K562 (cell line): ENCODE results near the gene CDKN1C. TPM values are rescaled to one million over a fixed set of nuclear protein-coding genes. Genes with fewer than 3 reads are reported as not detected.

Source experiments
- ATAC-seq: fragments of 200-7000 bp; cut with Tn5 transposase; 3 replicates; pipeline ENCODE4 v1.9.1; 2020; ENCODE audit warnings: moderate library complexity
- BruUV-seq: library from RNA; stranded (reverse); fragments of 400-500 nt; replicated peaks from 2 replicates; lab custom pipeline; 2021; lab: Mats Ljungman, UMichigan
- CTCF ChIA-PET: fragments of 300-600 bp; formaldehyde crosslinking; extraction: SDS; loops from one replicate; lab custom pipeline; 2021; ENCODE audit warnings: low intra/inter-chr PET ratio; lab: Yijun Ruan, JAX
- POLR2A ChIA-PET: fragments of 300-600, 350-650 bp; sonication (Branson Sonifier 250); formaldehyde crosslinking; extraction: SDS; loops from one replicate; lab custom pipeline; 2021; ENCODE audit warnings: antibody characterized with exemption, inconsistent platforms; lab: Yijun Ruan, JAX
- DNase-seq, 4 experiments: peaks; one replicate each; pipeline versions ENCODE4 v3.0.0 to v3.0.0-alpha.2; 2011 to 2018; ENCODE audit warnings: low spot score in 3 of 4, mixed read lengths in 3 of 4; ENCODE audit errors: extremely low read depth in 1 of 4
- FAIRE-seq: peaks from 2 replicates; lab custom pipeline; 2011; peaks lifted over from hg19 to GRCh38; lab: Jason Lieb, UNC
- H2AFZ ChIP-seq: 2 replicates; pipeline ENCODE4 v1.6.0; 2011; ENCODE audit warnings: low read depth, low read length, control low read depth, inconsistent platforms
- H3K27ac ChIP-seq: fragments of 200-600 bp; 3 replicates; pipeline ENCODE4 v1.8.0; 2011; ENCODE audit warnings: low read depth, mild to moderate bottlenecking, control low read depth, inconsistent platforms, low read length, moderate library complexity, mixed read lengths; ENCODE audit errors: extremely low read depth
- H3K27me3 ChIP-seq, 2 experiments: fragments of 300-600 bp in 1 of 2; 2 replicates in 1 of 2; 3 replicates in 1 of 2; pipeline versions ENCODE4 v1.6.0 to v1.8.0; 2011; ENCODE audit warnings: inconsistent platforms in 2 of 2, low read length in 2 of 2, mild to moderate bottlenecking in 1 of 2, mixed read lengths in 1 of 2, moderate library complexity in 1 of 2; ENCODE audit not compliant: control insufficient read depth in 2 of 2, insufficient read depth in 2 of 2
- H3K36me3 ChIP-seq: fragments of 300-600 bp; 3 replicates; pipeline ENCODE4 v1.8.0; 2011; ENCODE audit warnings: mild to moderate bottlenecking, low read length, inconsistent platforms; ENCODE audit not compliant: control insufficient read depth, insufficient read depth
- H3K4me1 ChIP-seq, 2 experiments: fragments of 200-600 bp in 1 of 2; replicated peaks in 1 of 2; 2 replicates in 1 of 2; 3 replicates in 1 of 2; pipeline versions ENCODE4 v1.5.1 to v1.8.0; 2011; ENCODE audit warnings: inconsistent platforms in 2 of 2, low read length in 2 of 2, mild to moderate bottlenecking in 1 of 2, mixed read lengths in 1 of 2, moderate library complexity in 1 of 2; ENCODE audit not compliant: control insufficient read depth in 2 of 2, insufficient read depth in 2 of 2
- H3K4me2 ChIP-seq: 2 replicates; pipeline ENCODE4 v1.6.1; 2011; ENCODE audit warnings: low read length, control low read depth, inconsistent platforms, mixed read lengths; ENCODE audit not compliant: insufficient read depth
- H3K4me3 ChIP-seq: fragments of 200-600 bp; sonication (generic), shearing (Covaris generic); 2 replicates; pipeline ENCODE4 v1.5.1; 2016; ENCODE audit warnings: control low read depth, inconsistent platforms
- H3K79me2 ChIP-seq: fragments of 200-600 bp; 3 replicates; pipeline ENCODE4 v1.8.0; 2011; ENCODE audit warnings: low read length, inconsistent platforms; ENCODE audit not compliant: control insufficient read depth, insufficient read depth
- H3K9ac ChIP-seq, 2 experiments: 2 replicates each; pipeline versions ENCODE4 v1.6.0 to v1.6.1; 2011; ENCODE audit warnings: low read depth in 2 of 2, low read length in 2 of 2, control low read depth in 1 of 2, inconsistent platforms in 1 of 2, mild to moderate bottlenecking in 1 of 2, mixed read lengths in 1 of 2; ENCODE audit not compliant: insufficient read depth in 1 of 2
- H3K9me1 ChIP-seq: one replicate; pipeline ENCODE4 v1.6.0; 2011; ENCODE audit warnings: inconsistent platforms, mild to moderate bottlenecking, low read length, moderate library complexity; ENCODE audit not compliant: control insufficient read depth, insufficient read depth
- H3K9me3 ChIP-seq: replicated peaks from 2 replicates; pipeline ENCODE4 v1.5.1; 2011; ENCODE audit warnings: low read depth, low read length, inconsistent platforms; ENCODE audit not compliant: control insufficient read depth, insufficient read depth
- H4K20me1 ChIP-seq: replicated peaks from 2 replicates; pipeline ENCODE4 v1.6.1; 2011; ENCODE audit warnings: low read length, inconsistent platforms, mixed read lengths; ENCODE audit not compliant: control insufficient read depth, insufficient read depth
- ATF1 ChIP-seq, 2 experiments: fragments of 450-650 bp in 1 of 2; IDR thresholded peaks; 2 replicates each; pipeline ENCODE4 v1.6.1; 2016; ENCODE audit warnings: missing compliant biosample characterization in 1 of 2, missing genetic modification characterization in 1 of 2
- FIP1L1 ChIP-seq: fragments of 200-400 bp; formaldehyde crosslinking; IDR thresholded peaks from 2 replicates; pipeline ENCODE4 v1.6.1; 2018; ENCODE audit warnings: mild to moderate bottlenecking, low read depth, low read length; ENCODE audit not compliant: poor library complexity, severe bottlenecking
- L3MBTL2 ChIP-seq: fragments of 450-650 bp; IDR thresholded peaks from 2 replicates; pipeline ENCODE4 v1.6.1; 2016; ENCODE audit warnings: mild to moderate bottlenecking, moderate library complexity
- NFXL1 ChIP-seq: fragments of 450-650 bp; formaldehyde crosslinking; IDR thresholded peaks from 2 replicates; pipeline ENCODE4 v1.4.0; 2021; ENCODE audit warnings: mild to moderate bottlenecking
- WGBS: fragments of 100-300 bp; shearing (Covaris generic); methylation state at CpG from one replicate; pipeline ENCODE4 v1.1.6; 2016; ENCODE audit warnings: low coverage, mixed read lengths; ENCODE audit not compliant: insufficient coverage; ENCODE audit errors: missing lambda C conversion rate; 5-methylcytosine and 5-hydroxymethylcytosine counted together
- in situ Hi-C: fragments of 300-500 bp; cut with MboI; formaldehyde crosslinking; loops from 4 replicates; pipeline ENCODE4 v1.15.0; 2018; ENCODE audit warnings: inconsistent platforms, mixed read lengths
- intact Hi-C: fragments of 100-400 bp; cut with micrococcal nuclease; formaldehyde crosslinking; loops from 2 replicates; pipeline ENCODE4 v1.14.2; 2022
- polyA plus RNA-seq, 8 experiments: library from polyadenylated mRNA; depleted of rRNA in 4 of 8; stranded (reverse) in 5 of 8; unstranded in 3 of 8; fragments of >200 nt; fragmentation: Nextera tagmentation in 2 of 8; fragmentation: Illumina TruSeq in 1 of 8; extraction: Ambion mirVana in 2 of 8; extraction: Trizol in 1 of 8; gene quantifications; 2 replicates each; pipeline versions ENCODE4 v1.2.1 to v1.2.3, GENCODE V29; 2011 to 2014; ENCODE audit warnings: inconsistent platforms in 1 of 8, missing spikeins in 1 of 8
- total RNA-seq, 7 experiments: library from RNA; depleted of rRNA in 6 of 7; stranded (reverse); fragments of >200 nt in 6 of 7; fragmentation: Illumina TruSeq in 2 of 7; extraction: Trizol in 2 of 7; gene quantifications; 2 replicates each; pipeline versions ENCODE4 v1.2.1 to v1.2.3, GENCODE V29; 2011 to 2021; ENCODE audit warnings: low replicate concordance in 1 of 7
- TF ChIP-seq, protein P1 (sequence below): sonication (generic); formaldehyde crosslinking; IDR thresholded peaks from 2 replicates; pipeline ENCODE4 v1.9.0; 2022; ENCODE audit warnings: mild to moderate bottlenecking, missing genetic modification reagents
- TF ChIP-seq, protein P2 (sequence below): fragments of 450-650 bp; IDR thresholded peaks from 2 replicates; pipeline ENCODE4 v1.6.1; 2016; ENCODE audit warnings: mild to moderate bottlenecking, moderate library complexity
- TF ChIP-seq, protein P3 (sequence below): fragments of 250-450 bp; sonication (Bioruptor Pico); IDR thresholded peaks from 2 replicates; pipeline ENCODE4 v1.5.0; 2020; ENCODE audit warnings: mild to moderate bottlenecking

CDKN1C gene
- total and polyA plus RNA-seq, 9 of the 15 experiments (the other 6 are each of a cell fraction or from before 2014, with no cell fraction given) = 2.8 to 21.1 (median 9.3) TPM

DNA sequence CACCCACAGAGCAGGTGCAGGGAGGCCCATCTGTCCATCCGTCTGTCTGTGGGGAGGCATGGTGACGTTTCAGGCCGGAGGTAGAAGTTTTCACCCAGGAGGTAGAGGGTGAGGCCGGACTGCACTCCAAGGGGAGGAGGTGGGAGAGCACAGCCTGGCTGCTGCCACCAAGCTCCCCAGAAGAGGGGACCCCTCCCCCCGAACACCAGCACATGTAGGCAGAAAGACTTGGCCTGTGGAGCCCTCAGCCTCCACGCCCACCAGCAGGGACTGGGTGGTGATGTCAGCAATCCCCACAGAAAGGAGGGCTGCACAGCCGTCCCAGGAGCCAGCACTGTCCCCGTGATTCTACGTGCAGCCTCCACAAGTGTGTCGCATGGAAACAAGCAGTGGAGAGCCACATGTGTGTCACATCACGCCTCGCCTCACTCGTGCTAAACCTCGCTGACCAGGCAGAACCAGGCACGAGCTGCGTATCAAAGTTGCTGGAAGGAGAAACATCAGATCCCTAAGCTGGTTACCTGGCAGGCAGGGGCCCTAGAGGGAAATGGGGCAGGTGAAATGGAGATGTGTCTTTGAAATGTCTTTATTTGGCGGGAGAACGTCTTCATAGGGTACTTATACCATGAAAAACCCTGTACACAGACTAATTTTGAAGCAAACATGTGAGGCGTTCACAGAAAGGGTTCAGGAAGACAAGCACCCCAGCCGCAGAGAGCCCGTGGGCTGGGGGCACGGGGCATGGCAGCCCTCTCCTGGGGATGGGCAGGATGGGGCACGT lies 49.1 kb downstream of the CDKN1C start:
- WGBS = 29% methylated on average over 21 of the region's 23 CpGs
- Histone ChIP-seq H3K9me3 (no peaks in the 10 kb centered on the region), H3K36me3 (no peaks in the 10 kb centered on the region), H3K79me2 (no peaks in the 10 kb centered on the region), H3K4me3 (no peak overlapping the region), H3K9ac (peak overlapping the region in 1 of 2 experiments; percentile 88; a peak in 2 of 4 replicates), H3K27me3 (peaks cover 0 to 13% of the 10 kb centered on the region in 2 experiments; a peak in 2 of 5 replicates), H3K4me1 (peaks cover 10 to 84% of the 10 kb centered on the region in 2 experiments), H3K9me1 (no peaks in the 10 kb centered on the region), H3K4me2 (peak overlapping the region; percentile 10; the same call in 1 of the 2 replicates), H3K27ac (no peak overlapping the region), H2AFZ (peak overlapping the region; percentile 77), H4K20me1 (no peaks in the 10 kb centered on the region)
- in situ Hi-C loops = no loop called here
- FAIRE-seq = no peak
- ChIA-PET CTCF (no interaction called here), POLR2A (interaction anchor here (1.0 to 1.1 kb wide), 3 partner anchors 25 to 137 kb away, joined by 3 to 4 read pairs (median 3); partner anchors contain the start of genes CDKN1C and KCNQ1OT1)
- intact Hi-C loops = no loop called here
- ATAC-seq = peak; percentile 7; the same call in 2 of the 3 replicates
- BruUV-seq = no TSS peak
- peak in 2 of 4 experiments; percentile 32 to 33 for DNase-seq
- peak; percentile 86 for TF ChIP-seq L3MBTL2
- TF ChIP-seq NFXL1 (CRISPR knock-in tag) = no peak
- TF ChIP-seq, protein P1, sequence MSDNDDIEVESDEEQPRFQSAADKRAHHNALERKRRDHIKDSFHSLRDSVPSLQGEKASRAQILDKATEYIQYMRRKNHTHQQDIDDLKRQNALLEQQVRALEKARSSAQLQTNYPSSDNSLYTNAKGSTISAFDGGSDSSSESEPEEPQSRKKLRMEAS (CRISPR knock-in tag) = peak; percentile 55; the same call in 1 of the 2 replicates
- TF ChIP-seq, protein P2, sequence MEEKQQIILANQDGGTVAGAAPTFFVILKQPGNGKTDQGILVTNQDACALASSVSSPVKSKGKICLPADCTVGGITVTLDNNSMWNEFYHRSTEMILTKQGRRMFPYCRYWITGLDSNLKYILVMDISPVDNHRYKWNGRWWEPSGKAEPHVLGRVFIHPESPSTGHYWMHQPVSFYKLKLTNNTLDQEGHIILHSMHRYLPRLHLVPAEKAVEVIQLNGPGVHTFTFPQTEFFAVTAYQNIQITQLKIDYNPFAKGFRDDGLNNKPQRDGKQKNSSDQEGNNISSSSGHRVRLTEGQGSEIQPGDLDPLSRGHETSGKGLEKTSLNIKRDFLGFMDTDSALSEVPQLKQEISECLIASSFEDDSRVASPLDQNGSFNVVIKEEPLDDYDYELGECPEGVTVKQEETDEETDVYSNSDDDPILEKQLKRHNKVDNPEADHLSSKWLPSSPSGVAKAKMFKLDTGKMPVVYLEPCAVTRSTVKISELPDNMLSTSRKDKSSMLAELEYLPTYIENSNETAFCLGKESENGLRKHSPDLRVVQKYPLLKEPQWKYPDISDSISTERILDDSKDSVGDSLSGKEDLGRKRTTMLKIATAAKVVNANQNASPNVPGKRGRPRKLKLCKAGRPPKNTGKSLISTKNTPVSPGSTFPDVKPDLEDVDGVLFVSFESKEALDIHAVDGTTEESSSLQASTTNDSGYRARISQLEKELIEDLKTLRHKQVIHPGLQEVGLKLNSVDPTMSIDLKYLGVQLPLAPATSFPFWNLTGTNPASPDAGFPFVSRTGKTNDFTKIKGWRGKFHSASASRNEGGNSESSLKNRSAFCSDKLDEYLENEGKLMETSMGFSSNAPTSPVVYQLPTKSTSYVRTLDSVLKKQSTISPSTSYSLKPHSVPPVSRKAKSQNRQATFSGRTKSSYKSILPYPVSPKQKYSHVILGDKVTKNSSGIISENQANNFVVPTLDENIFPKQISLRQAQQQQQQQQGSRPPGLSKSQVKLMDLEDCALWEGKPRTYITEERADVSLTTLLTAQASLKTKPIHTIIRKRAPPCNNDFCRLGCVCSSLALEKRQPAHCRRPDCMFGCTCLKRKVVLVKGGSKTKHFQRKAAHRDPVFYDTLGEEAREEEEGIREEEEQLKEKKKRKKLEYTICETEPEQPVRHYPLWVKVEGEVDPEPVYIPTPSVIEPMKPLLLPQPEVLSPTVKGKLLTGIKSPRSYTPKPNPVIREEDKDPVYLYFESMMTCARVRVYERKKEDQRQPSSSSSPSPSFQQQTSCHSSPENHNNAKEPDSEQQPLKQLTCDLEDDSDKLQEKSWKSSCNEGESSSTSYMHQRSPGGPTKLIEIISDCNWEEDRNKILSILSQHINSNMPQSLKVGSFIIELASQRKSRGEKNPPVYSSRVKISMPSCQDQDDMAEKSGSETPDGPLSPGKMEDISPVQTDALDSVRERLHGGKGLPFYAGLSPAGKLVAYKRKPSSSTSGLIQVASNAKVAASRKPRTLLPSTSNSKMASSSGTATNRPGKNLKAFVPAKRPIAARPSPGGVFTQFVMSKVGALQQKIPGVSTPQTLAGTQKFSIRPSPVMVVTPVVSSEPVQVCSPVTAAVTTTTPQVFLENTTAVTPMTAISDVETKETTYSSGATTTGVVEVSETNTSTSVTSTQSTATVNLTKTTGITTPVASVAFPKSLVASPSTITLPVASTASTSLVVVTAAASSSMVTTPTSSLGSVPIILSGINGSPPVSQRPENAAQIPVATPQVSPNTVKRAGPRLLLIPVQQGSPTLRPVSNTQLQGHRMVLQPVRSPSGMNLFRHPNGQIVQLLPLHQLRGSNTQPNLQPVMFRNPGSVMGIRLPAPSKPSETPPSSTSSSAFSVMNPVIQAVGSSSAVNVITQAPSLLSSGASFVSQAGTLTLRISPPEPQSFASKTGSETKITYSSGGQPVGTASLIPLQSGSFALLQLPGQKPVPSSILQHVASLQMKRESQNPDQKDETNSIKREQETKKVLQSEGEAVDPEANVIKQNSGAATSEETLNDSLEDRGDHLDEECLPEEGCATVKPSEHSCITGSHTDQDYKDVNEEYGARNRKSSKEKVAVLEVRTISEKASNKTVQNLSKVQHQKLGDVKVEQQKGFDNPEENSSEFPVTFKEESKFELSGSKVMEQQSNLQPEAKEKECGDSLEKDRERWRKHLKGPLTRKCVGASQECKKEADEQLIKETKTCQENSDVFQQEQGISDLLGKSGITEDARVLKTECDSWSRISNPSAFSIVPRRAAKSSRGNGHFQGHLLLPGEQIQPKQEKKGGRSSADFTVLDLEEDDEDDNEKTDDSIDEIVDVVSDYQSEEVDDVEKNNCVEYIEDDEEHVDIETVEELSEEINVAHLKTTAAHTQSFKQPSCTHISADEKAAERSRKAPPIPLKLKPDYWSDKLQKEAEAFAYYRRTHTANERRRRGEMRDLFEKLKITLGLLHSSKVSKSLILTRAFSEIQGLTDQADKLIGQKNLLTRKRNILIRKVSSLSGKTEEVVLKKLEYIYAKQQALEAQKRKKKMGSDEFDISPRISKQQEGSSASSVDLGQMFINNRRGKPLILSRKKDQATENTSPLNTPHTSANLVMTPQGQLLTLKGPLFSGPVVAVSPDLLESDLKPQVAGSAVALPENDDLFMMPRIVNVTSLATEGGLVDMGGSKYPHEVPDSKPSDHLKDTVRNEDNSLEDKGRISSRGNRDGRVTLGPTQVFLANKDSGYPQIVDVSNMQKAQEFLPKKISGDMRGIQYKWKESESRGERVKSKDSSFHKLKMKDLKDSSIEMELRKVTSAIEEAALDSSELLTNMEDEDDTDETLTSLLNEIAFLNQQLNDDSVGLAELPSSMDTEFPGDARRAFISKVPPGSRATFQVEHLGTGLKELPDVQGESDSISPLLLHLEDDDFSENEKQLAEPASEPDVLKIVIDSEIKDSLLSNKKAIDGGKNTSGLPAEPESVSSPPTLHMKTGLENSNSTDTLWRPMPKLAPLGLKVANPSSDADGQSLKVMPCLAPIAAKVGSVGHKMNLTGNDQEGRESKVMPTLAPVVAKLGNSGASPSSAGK = peak; percentile 80
- TF ChIP-seq FIP1L1 = no peak
- no peak for TF ChIP-seq ATF1 (CRISPR knock-in tag; IDR thresholded peaks at IDR 0.05)
- 0 out of 2 replicates have a peak, but pooled peaks have one; percentile 28 for TF ChIP-seq ATF1 (tag; IDR thresholded peaks at IDR 0.05)
- TF ChIP-seq, protein P3, sequence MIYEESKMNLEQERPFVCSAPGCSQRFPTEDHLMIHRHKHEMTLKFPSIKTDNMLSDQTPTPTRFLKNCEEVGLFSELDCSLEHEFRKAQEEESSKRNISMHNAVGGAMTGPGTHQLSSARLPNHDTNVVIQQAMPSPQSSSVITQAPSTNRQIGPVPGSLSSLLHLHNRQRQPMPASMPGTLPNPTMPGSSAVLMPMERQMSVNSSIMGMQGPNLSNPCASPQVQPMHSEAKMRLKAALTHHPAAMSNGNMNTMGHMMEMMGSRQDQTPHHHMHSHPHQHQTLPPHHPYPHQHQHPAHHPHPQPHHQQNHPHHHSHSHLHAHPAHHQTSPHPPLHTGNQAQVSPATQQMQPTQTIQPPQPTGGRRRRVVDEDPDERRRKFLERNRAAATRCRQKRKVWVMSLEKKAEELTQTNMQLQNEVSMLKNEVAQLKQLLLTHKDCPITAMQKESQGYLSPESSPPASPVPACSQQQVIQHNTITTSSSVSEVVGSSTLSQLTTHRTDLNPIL (CRISPR knock-in tag) = no peak
